Fibroblast of villous mesenchyme (primary cell): Measurements from ENCODE around the gene SPATA45. TPM values are rescaled to one million over a fixed set of nuclear protein-coding genes. Genes with fewer than 3 reads are reported as not detected.

Source experiments
- DNase-seq: peaks from one replicate; pipeline ENCODE4 v3.0.0-alpha.2; 2010; ENCODE audit warnings: low read depth
- H3K4me3 ChIP-seq: 2 replicates; pipeline ENCODE4 v1.5.1; 2011; ENCODE audit warnings: low read depth, mild to moderate bottlenecking, low read length
- CTCF ChIP-seq: IDR thresholded peaks from 2 replicates; pipeline ENCODE4 v1.5.1; 2012; ENCODE audit warnings: low read depth, mild to moderate bottlenecking, low read length; ENCODE audit not compliant: insufficient read depth
- small RNA-seq: library from RNA; depleted of rRNA; stranded (forward); fragments of <200 nt; gene quantifications from one replicate; pipeline ENCODE3, GENCODE V24; 2012
- total RNA-seq: library from RNA; depleted of rRNA; stranded (reverse); fragments of >200 nt; gene quantifications from 2 replicates; pipeline ENCODE4 v1.2.3, GENCODE V29; 2012

Gene SPATA45
- total RNA-seq, 1 donor, result 0.43 TPM

GRCh38 chr1:212782422-212783154, 64.9 kb downstream of the SPATA45 start:
- TF ChIP-seq CTCF, result peak; percentile 55
- H3K4me3 ChIP-seq, result no peak overlapping the region
- DNase-seq, result peak; percentile 44

- no peak for DNase-seq
- TF ChIP-seq CTCF, result no peak
- H3K4me3 ChIP-seq, result no peak overlapping the region
Observed at GRCh38 chr1:212781225-212781624, 66.2 kb downstream of the SPATA45 start.

- TF ChIP-seq CTCF, result no peak
- no peak for DNase-seq
Observed at GRCh38 chr1:212780759-212781158, 66.7 kb downstream of the SPATA45 start.

More at GRCh38 chr1:212780759-212781158, 66.7 kb downstream of the SPATA45 start:
- H3K4me3 ChIP-seq, result no peak overlapping the region

Small RNA genes lying within 50 kb of the gene (small RNA-seq; reads per million reads assigned to genes)
- gene AC104333.1 (not detected), gene AC104333.2 (not detected)

Other genes with a start within 250 kb of the SPATA45 start
- gene ATF3, start 238.9 kb downstream of the SPATA45 start, total RNA-seq, result 12.9 and 20.3 TPM in 2 replicates
- gene BATF3, start 147.8 kb downstream of the SPATA45 start, total RNA-seq, result 3.0 and 3.9 TPM in 2 replicates
- 36.7 and 42.3 TPM in 2 replicates for gene NSL1, start 55.9 kb downstream of the SPATA45 start, total RNA-seq
- 10.6 and 15.5 TPM in 2 replicates for gene TATDN3, start 55.8 kb downstream of the SPATA45 start, total RNA-seq
- 9.0 and 15.1 TPM in 2 replicates for gene FLVCR1, start 10.6 kb upstream of the SPATA45 start, total RNA-seq
- 0.43 and 0.97 TPM in 2 replicates for gene VASH2, start 102.9 kb upstream of the SPATA45 start, total RNA-seq
- gene ANGEL2, start 168.2 kb upstream of the SPATA45 start, total RNA-seq, result 41.2 and 43.6 TPM in 2 replicates
- 37.7 and 41.5 TPM in 2 replicates for gene RPS6KC1, start 203.6 kb upstream of the SPATA45 start, total RNA-seq